Parathyroid adenoma (tissue), 2 donors: ENCODE measurements around the gene ANOS1.

Experiments
- H2AFZ ChIP-seq: fragments of 300-600 bp; sonication (generic); one replicate; pipeline ENCODE4 v1.7.0; 2017; ENCODE audit warnings: antibody characterized with exemption, mild to moderate bottlenecking
- H3K27ac ChIP-seq: fragments of 300-600 bp; sonication (generic); one replicate; pipeline ENCODE4 v1.7.0; 2017
- H3K27me3 ChIP-seq: fragments of 300-600 bp; sonication (generic); one replicate; pipeline ENCODE4 v1.7.0; 2017; ENCODE audit warnings: low read length; ENCODE audit not compliant: control insufficient read depth, insufficient read depth
- H3K36me3 ChIP-seq: fragments of 300-600 bp; sonication (generic); one replicate; pipeline ENCODE4 v1.7.0; 2017; ENCODE audit warnings: low read length; ENCODE audit not compliant: control insufficient read depth, insufficient read depth
- H3K4me1 ChIP-seq: fragments of 300-600 bp; sonication (generic); one replicate; pipeline ENCODE4 v1.7.0; 2017; ENCODE audit warnings: control low read depth
- H3K4me2 ChIP-seq: fragments of 300-600 bp; sonication (generic); one replicate; pipeline ENCODE4 v1.7.0; 2017; ENCODE audit warnings: low read length
- H3K4me3 ChIP-seq: fragments of 300-600 bp; sonication (generic); one replicate; pipeline ENCODE4 v1.7.0; 2017; ENCODE audit warnings: low read depth, low read length
- H3K79me2 ChIP-seq: fragments of 300-600 bp; sonication (generic); one replicate; pipeline ENCODE4 v1.7.0; 2017; ENCODE audit warnings: control low read depth
- H3K9ac ChIP-seq: fragments of 300-600 bp; sonication (generic); one replicate; pipeline ENCODE4 v1.7.0; 2017; ENCODE audit warnings: mild to moderate bottlenecking
- H3K9me3 ChIP-seq: fragments of 300-600 bp; sonication (generic); one replicate; pipeline ENCODE4 v1.7.0; 2017; ENCODE audit warnings: low read length; ENCODE audit not compliant: control insufficient read depth
- TF ChIP-seq, protein P1 (sequence below): fragments of 300-600 bp; sonication (generic); IDR thresholded peaks from one replicate; pipeline ENCODE4 v1.7.0; 2017; ENCODE audit warnings: antibody characterized with exemption, mild to moderate bottlenecking
- donor health status: primary hyperparathyroidism.

Gene ANOS1

DNA sequence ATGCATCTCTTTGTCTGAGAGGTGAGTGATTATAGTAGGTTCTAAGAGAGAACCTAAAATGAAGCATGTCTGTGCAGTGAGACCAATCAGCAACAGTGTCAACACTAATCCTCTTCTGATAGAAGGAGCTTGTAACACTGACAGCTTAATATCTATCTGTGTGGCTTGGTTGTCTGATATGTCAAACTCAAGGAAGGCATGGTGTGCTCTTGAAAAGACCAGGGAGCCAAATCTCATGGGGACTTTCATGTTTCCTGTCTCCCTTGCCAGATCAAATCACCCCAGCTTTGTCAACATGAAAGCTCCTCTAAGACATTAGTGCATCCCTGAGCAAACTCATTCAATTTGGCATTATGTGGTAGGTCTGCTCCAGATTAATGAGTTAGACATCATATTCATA lies 95.4 kb downstream of the ANOS1 start:
- Histone ChIP-seq H3K27ac (no peak overlapping the region), H3K9me3 (no peaks in the 10 kb centered on the region), H3K4me1 (no peaks in the 10 kb centered on the region), H3K79me2 (no peaks in the 10 kb centered on the region), H3K9ac (no peak overlapping the region), H3K27me3 (no peaks in the 10 kb centered on the region), H2AFZ (no peak overlapping the region), H3K4me2 (no peak overlapping the region), H3K4me3 (no peak overlapping the region), H3K36me3 (no peaks in the 10 kb centered on the region)
- TF ChIP-seq, protein P1, sequence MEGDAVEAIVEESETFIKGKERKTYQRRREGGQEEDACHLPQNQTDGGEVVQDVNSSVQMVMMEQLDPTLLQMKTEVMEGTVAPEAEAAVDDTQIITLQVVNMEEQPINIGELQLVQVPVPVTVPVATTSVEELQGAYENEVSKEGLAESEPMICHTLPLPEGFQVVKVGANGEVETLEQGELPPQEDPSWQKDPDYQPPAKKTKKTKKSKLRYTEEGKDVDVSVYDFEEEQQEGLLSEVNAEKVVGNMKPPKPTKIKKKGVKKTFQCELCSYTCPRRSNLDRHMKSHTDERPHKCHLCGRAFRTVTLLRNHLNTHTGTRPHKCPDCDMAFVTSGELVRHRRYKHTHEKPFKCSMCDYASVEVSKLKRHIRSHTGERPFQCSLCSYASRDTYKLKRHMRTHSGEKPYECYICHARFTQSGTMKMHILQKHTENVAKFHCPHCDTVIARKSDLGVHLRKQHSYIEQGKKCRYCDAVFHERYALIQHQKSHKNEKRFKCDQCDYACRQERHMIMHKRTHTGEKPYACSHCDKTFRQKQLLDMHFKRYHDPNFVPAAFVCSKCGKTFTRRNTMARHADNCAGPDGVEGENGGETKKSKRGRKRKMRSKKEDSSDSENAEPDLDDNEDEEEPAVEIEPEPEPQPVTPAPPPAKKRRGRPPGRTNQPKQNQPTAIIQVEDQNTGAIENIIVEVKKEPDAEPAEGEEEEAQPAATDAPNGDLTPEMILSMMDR: no peak

DNA sequence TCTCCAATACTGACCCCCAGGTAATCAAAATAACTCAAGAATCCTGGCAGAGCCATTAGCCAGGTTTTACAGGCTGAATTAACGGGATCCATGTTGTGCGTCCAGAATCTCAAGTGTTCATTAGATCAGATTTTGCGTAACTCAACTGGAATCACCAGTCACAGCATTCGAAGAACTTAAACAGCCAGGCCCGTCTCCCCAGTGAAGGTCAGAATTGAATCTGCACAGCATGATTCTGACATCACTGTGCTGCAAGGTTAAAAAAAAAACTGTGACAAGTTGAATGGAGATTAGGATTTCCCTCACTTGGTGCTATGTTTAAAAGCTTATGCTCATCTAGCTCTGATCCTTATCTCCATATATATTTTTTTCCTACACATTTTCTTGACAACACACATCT lies 96.1 kb downstream of the ANOS1 start:
- Histone ChIP-seq H3K4me1 (no peaks in the 10 kb centered on the region), H3K36me3 (no peaks in the 10 kb centered on the region), H3K79me2 (no peaks in the 10 kb centered on the region), H3K4me2 (no peak overlapping the region), H3K9me3 (no peaks in the 10 kb centered on the region), H3K27ac (no peak overlapping the region), H2AFZ (no peak overlapping the region), H3K27me3 (no peaks in the 10 kb centered on the region), H3K4me3 (no peak overlapping the region), H3K9ac (no peak overlapping the region)
- TF ChIP-seq, protein P1: no peak

DNA sequence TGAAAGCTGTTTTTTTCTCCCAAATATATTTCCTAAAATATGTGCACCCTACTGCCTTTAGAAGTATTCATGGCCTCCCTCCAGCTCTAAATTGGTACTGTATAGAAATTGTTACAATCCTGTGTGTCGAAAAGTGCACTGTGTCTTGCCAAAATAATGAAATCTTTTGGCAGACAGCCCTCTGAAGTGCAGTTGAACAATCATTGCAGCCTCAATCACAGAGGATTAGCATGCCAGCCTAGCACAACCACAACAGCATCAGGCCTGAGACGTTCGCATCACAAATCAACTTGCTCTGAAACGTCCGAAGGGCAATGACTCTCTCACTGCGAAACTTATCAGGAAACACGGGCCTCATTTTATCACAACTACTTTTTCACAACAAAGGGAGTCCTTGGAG lies 99.0 kb downstream of the ANOS1 start:
- H3K4me2 ChIP-seq: no peak overlapping the region
- no peaks in the 10 kb centered on the region for H3K36me3 ChIP-seq
- no peak overlapping the region for H3K4me3 ChIP-seq
- no peak overlapping the region for H3K9ac ChIP-seq
- H2AFZ ChIP-seq: no peak overlapping the region
- H3K4me1 ChIP-seq: no peaks in the 10 kb centered on the region
- no peaks in the 10 kb centered on the region for H3K9me3 ChIP-seq
- TF ChIP-seq, protein P1: no peak
- no peaks in the 10 kb centered on the region for H3K79me2 ChIP-seq
- no peak overlapping the region for H3K27ac ChIP-seq
- no peaks in the 10 kb centered on the region for H3K27me3 ChIP-seq

GRCh38 chrX:8629871-8630270 lies 102.1 kb downstream of the ANOS1 start:
- no peaks in the 10 kb centered on the region for H3K4me1 ChIP-seq
- TF ChIP-seq, protein P1: no peak
- no peaks in the 10 kb centered on the region for H3K79me2 ChIP-seq
- H3K27me3 ChIP-seq: no peaks in the 10 kb centered on the region
- no peak overlapping the region for H3K9ac ChIP-seq
- H2AFZ ChIP-seq: no peak overlapping the region
- H3K9me3 ChIP-seq: no peaks in the 10 kb centered on the region
- H3K4me2 ChIP-seq: no peak overlapping the region
- H3K4me3 ChIP-seq: no peak overlapping the region
- H3K27ac ChIP-seq: no peak overlapping the region
- no peaks in the 10 kb centered on the region for H3K36me3 ChIP-seq

GRCh38 chrX:8627796-8628195 lies 104.1 kb downstream of the ANOS1 start:
- Histone ChIP-seq H3K4me3 (no peak overlapping the region), H3K36me3 (no peaks in the 10 kb centered on the region), H3K4me2 (no peak overlapping the region), H3K79me2 (no peaks in the 10 kb centered on the region), H3K27ac (no peak overlapping the region), H3K9ac (no peak overlapping the region), H2AFZ (no peak overlapping the region), H3K27me3 (no peaks in the 10 kb centered on the region), H3K9me3 (no peaks in the 10 kb centered on the region), H3K4me1 (no peaks in the 10 kb centered on the region)
- TF ChIP-seq, protein P1: no peak
